BJ (cell line): ENCODE data around the gene ANKFN1. TPM values are rescaled to one million over a fixed set of nuclear protein-coding genes. Genes with fewer than 3 reads are reported as not detected.

ENCODE experiments used
- CTCF ChIA-PET: fragments of 350-600 bp; formaldehyde crosslinking; extraction: SDS; loops from one replicate; lab custom pipeline; 2021; ENCODE audit warnings: antibody characterized with exemption, inconsistent platforms; lab: Yijun Ruan, JAX
- POLR2A ChIA-PET: fragments of 300-600 bp; sonication (Branson Sonifier 250); formaldehyde crosslinking; extraction: SDS; loops from one replicate; lab custom pipeline; 2021; ENCODE audit warnings: antibody characterized with exemption; lab: Charles Lee
- DNase-seq: peaks from one replicate; pipeline ENCODE4 v3.0.0-alpha.2; 2011; ENCODE audit warnings: low read depth
- H3K27me3 ChIP-seq: 2 replicates; pipeline ENCODE4 v1.6.0; 2011; ENCODE audit warnings: low read length; ENCODE audit not compliant: control insufficient read depth, insufficient read depth
- H3K36me3 ChIP-seq: 2 replicates; pipeline ENCODE4 v1.5.1; 2011; ENCODE audit warnings: low read length; ENCODE audit not compliant: control insufficient read depth, insufficient read depth
- H3K4me3 ChIP-seq: 2 replicates; pipeline ENCODE4 v1.5.1; 2011; ENCODE audit warnings: low read depth, mild to moderate bottlenecking, control low read depth, low read length
- polyA plus RNA-seq: library from polyadenylated mRNA; depleted of rRNA; stranded (reverse); fragments of >200 nt; gene quantifications from 2 replicates; pipeline ENCODE4 v1.2.3, GENCODE V29; 2011
- TF ChIP-seq, protein P1 (sequence below): IDR thresholded peaks from 2 replicates; pipeline ENCODE4 v1.5.1; 2011; ENCODE audit warnings: low read depth, mild to moderate bottlenecking, control low read depth, inconsistent platforms, low read length, moderate library complexity; ENCODE audit not compliant: insufficient read depth

Gene ANKFN1
- polyA plus RNA-seq, 1 experiment = 0.06 TPM

DNA sequence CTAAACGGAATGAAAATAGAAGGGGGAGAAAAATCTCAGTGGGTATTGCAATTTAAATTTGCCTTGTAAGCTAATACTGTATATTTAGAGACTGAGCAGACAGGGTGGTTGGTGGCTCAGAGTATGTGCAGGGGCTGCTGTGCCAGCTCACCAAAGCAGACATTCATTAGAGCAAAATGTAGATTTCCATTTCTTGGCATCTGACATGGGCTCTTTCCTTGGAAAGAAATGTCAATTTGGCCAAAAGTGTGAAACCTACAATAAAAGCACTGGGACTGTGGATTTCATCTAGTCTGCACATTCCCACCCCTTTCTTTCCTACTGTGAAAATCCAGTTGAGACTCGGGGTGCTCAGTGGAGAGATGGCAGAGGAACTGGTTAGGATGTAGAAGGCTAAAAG, 295.1 kb downstream of the ANKFN1 start:
- POLR2A ChIA-PET = no interaction called here
- no peaks in the 10 kb centered on the region for H3K27me3 ChIP-seq
- no peaks in the 10 kb centered on the region for H3K36me3 ChIP-seq
- no peak for DNase-seq
- H3K4me3 ChIP-seq = no peak overlapping the region
- TF ChIP-seq, protein P1, sequence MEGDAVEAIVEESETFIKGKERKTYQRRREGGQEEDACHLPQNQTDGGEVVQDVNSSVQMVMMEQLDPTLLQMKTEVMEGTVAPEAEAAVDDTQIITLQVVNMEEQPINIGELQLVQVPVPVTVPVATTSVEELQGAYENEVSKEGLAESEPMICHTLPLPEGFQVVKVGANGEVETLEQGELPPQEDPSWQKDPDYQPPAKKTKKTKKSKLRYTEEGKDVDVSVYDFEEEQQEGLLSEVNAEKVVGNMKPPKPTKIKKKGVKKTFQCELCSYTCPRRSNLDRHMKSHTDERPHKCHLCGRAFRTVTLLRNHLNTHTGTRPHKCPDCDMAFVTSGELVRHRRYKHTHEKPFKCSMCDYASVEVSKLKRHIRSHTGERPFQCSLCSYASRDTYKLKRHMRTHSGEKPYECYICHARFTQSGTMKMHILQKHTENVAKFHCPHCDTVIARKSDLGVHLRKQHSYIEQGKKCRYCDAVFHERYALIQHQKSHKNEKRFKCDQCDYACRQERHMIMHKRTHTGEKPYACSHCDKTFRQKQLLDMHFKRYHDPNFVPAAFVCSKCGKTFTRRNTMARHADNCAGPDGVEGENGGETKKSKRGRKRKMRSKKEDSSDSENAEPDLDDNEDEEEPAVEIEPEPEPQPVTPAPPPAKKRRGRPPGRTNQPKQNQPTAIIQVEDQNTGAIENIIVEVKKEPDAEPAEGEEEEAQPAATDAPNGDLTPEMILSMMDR = no peak
- CTCF ChIA-PET = interaction anchor here (1.6 kb wide), 1 partner anchor 41 kb away, joined by 3 read pairs; no protein-coding TSS in a partner anchor

DNA sequence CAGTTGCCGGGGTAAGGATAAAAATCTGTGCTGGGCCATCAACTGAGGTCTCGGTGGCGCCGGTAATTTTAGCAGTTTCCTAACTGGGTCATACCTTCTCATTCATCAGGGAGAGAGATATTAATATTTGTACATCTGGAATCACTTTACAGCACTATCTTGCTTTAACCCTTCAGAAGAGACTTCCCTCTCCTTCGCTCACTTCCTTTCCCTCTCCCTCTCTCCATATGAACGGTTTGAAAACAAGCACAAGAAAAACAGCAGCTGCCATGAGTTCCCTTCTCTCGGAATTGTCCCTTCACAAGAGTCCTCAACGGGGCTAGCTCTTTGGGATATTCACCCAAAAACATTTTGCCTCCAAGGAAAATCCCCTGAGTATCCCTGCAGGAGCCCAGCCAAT, 295.9 kb downstream of the ANKFN1 start:
- ChIA-PET CTCF (interaction anchor here (0.6 kb wide), 1 partner anchor 474 kb away, joined by 3 read pairs; no protein-coding TSS in a partner anchor), POLR2A (no interaction called here)
- no peaks in the 10 kb centered on the region for H3K36me3 ChIP-seq
- TF ChIP-seq, protein P1 = no peak
- no peak overlapping the region for H3K4me3 ChIP-seq
- DNase-seq = no peak
- no peaks in the 10 kb centered on the region for H3K27me3 ChIP-seq

DNA sequence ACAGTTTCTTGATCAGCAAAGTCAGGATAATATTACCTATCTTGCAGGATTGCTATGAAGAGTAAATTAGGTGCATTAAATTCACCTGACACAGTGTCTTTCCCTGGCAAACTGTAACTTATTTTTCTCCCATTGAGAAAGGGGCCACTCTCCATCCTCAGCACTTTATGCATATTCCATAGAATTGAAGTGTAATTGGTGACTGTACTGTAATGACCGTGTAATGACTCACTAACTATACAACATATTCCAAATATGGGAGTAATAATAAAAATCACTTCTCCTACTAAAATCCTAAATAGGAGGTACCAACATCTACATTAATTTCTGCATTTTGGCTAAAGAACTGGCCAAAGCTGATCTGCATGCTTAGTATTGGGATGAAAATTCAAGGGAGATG, 298.4 kb downstream of the ANKFN1 start:
- CTCF ChIA-PET = no interaction called here
- no peak for DNase-seq
- TF ChIP-seq, protein P1 = no peak
- Histone ChIP-seq H3K36me3 (no peaks in the 10 kb centered on the region), H3K27me3 (no peaks in the 10 kb centered on the region), H3K4me3 (no peak overlapping the region)
- POLR2A ChIA-PET = no interaction called here

DNA sequence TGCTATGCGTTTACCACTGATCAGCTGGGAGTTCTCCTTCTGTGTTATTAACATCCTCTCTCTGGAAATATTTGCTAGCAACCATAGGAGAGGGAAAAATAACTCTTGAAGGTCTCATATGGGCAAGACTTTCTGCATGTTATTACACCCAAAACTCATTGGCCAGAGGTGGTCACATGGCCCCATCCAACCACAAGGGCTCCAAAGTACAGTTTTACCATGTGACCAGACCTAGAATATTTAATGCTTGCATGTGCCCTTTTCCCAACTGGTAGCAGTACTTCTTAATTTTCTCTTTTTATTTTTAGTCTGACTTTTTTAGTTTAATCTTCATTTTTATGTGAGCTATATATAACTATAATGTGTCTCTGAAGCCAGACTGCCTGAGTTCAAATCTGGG, 299.2 kb downstream of the ANKFN1 start:
- ChIA-PET POLR2A (no interaction called here), CTCF (no interaction called here)
- DNase-seq = no peak
- TF ChIP-seq, protein P1 = no peak
- Histone ChIP-seq H3K36me3 (no peaks in the 10 kb centered on the region), H3K27me3 (no peaks in the 10 kb centered on the region), H3K4me3 (no peak overlapping the region)

DNA sequence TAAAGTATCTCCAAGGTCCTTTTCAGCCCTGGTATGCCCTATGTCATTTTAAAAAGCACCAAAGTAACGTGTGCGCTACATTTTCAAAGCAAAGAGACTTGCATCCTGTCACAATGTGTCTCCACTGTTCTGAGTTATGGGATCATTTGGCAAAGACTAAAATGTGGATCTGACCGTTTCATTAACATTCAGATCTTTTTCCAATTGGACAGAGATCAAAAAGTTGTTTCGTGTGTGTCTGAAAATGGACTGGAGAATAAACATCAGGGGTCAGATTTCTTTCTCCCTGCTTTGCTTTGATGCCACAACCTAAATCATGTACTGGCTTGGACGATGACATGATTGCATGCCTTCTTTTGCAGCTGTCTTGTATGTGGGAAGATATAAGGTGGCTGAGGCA, 304.2 kb downstream of the ANKFN1 start:
- no peak overlapping the region for H3K4me3 ChIP-seq
- ChIA-PET POLR2A (no interaction called here), CTCF (no interaction called here)
- no peak for DNase-seq
- H3K36me3 ChIP-seq = no peaks in the 10 kb centered on the region
- H3K27me3 ChIP-seq = no peaks in the 10 kb centered on the region
- TF ChIP-seq, protein P1 = no peak
